ENCODE results near the gene SLC25A47.
"Not testable (repeated sequence)": the region's sequence is repeated elsewhere in the genome, so short reads cannot be mapped to it uniquely, and the experiment has no call there.

The SLC25A47 gene

GRCh38 chr14:100323121-100323941 is at the start of gene SLC25A47:
Gene SLC25A47 (plus strand): TSS chr14:100323339. CDS start chr14:100323415, 76 bp downstream.
- no peak for DNase-seq (ENCODE audit: low spot score)

- DNase-seq (ENCODE audit: low spot score): peak; percentile 44
These were observed 48.9 kb upstream of the SLC25A47 start for GRCh38 chr14:100274250-100274649.

GRCh38 chr14:100275214-100275613 is 47.9 kb upstream of the SLC25A47 start:
- DNase-seq (ENCODE audit: low spot score): no peak

- no peak for DNase-seq (ENCODE audit: low spot score)
These were observed 44.4 kb upstream of the SLC25A47 start for GRCh38 chr14:100278702-100279101.

GRCh38 chr14:100279133-100279532 is 44.0 kb upstream of the SLC25A47 start:
- DNase-seq (ENCODE audit: low spot score): no peak

GRCh38 chr14:100279563-100279962 is 43.6 kb upstream of the SLC25A47 start:
- no peak for DNase-seq (ENCODE audit: low spot score)

GRCh38 chr14:100281286-100282082 is 41.7 kb upstream of the SLC25A47 start:
- DNase-seq (ENCODE audit: low spot score): no peak

GRCh38 chr14:100282083-100282350 is 41.1 kb upstream of the SLC25A47 start:
- DNase-seq (ENCODE audit: low spot score): no peak

GRCh38 chr14:100282766-100283419 is 40.2 kb upstream of the SLC25A47 start:
- DNase-seq (ENCODE audit: low spot score): no peak

GRCh38 chr14:100283436-100283835 is 39.7 kb upstream of the SLC25A47 start:
- DNase-seq (ENCODE audit: low spot score): not testable (repeated sequence)

GRCh38 chr14:100283984-100284881 is 38.9 kb upstream of the SLC25A47 start:
- DNase-seq (ENCODE audit: low spot score): no peak

- DNase-seq (ENCODE audit: low spot score): peak; percentile 62
These were observed 37.9 kb upstream of the SLC25A47 start for GRCh38 chr14:100285021-100285912.

GRCh38 chr14:100285913-100286400 is 37.2 kb upstream of the SLC25A47 start:
- DNase-seq (ENCODE audit: low spot score): no peak

GRCh38 chr14:100286484-100287191 is 36.5 kb upstream of the SLC25A47 start:
- DNase-seq (ENCODE audit: low spot score): no peak

GRCh38 chr14:100287202-100287997 is 35.7 kb upstream of the SLC25A47 start:
- DNase-seq (ENCODE audit: low spot score): no peak

- not testable (repeated sequence) for DNase-seq (ENCODE audit: low spot score)
These were observed 35.2 kb upstream of the SLC25A47 start for GRCh38 chr14:100287998-100288295.

- DNase-seq (ENCODE audit: low spot score): no peak
These were observed 34.6 kb upstream of the SLC25A47 start for GRCh38 chr14:100288382-100289185.

GRCh38 chr14:100289916-100290606 is 33.1 kb upstream of the SLC25A47 start:
- no peak for DNase-seq (ENCODE audit: low spot score)

Measured in putamen (tissue), 1 donor.